NT2/D1 (cell line): ENCODE measurements around the gene MPP2.
A peak's percentile ranks its signal among the peaks of the same experiment; 100 is the strongest.

Experiments
- DNase-seq: peaks from one replicate; pipeline ENCODE4 v3.0.0-alpha.2; 2011; ENCODE audit warnings: low read depth, low spot score
- H3K27me3 ChIP-seq: 2 replicates; pipeline ENCODE4 v1.6.0; 2011; ENCODE audit warnings: mild to moderate bottlenecking; ENCODE audit not compliant: insufficient read length, insufficient read depth
- H3K36me3 ChIP-seq: 2 replicates; pipeline ENCODE4 v1.6.1; 2011; ENCODE audit warnings: mild to moderate bottlenecking, low read length, mixed read lengths; ENCODE audit not compliant: insufficient read depth, insufficient read length
- H3K4me1 ChIP-seq: 2 replicates; pipeline ENCODE4 v1.5.1; 2011; ENCODE audit not compliant: insufficient read depth, insufficient read length
- H3K4me3 ChIP-seq: 2 replicates; pipeline ENCODE4 v1.5.1; 2011; ENCODE audit warnings: low read depth; ENCODE audit not compliant: insufficient read length
- H3K9ac ChIP-seq: 2 replicates; pipeline ENCODE4 v1.6.0; 2011; ENCODE audit warnings: low read depth; ENCODE audit not compliant: insufficient read length
- H3K9me3 ChIP-seq: 2 replicates; pipeline ENCODE4 v1.5.1; 2011; ENCODE audit warnings: mild to moderate bottlenecking, low read length; ENCODE audit not compliant: insufficient read depth
- SUZ12 ChIP-seq: IDR thresholded peaks from 2 replicates; pipeline ENCODE4 v1.6.1; 2011; ENCODE audit not compliant: insufficient read length, insufficient read depth; ENCODE audit errors: extremely low read depth
- YY1 ChIP-seq: IDR thresholded peaks from 2 replicates; pipeline ENCODE4 v1.6.1; 2011; ENCODE audit not compliant: insufficient read length, insufficient read depth
- ZNF274 ChIP-seq: IDR thresholded peaks from 2 replicates; pipeline ENCODE4 v1.6.1; 2011; ENCODE audit warnings: mild to moderate bottlenecking, low read depth, low read length

MPP2 gene

DNA sequence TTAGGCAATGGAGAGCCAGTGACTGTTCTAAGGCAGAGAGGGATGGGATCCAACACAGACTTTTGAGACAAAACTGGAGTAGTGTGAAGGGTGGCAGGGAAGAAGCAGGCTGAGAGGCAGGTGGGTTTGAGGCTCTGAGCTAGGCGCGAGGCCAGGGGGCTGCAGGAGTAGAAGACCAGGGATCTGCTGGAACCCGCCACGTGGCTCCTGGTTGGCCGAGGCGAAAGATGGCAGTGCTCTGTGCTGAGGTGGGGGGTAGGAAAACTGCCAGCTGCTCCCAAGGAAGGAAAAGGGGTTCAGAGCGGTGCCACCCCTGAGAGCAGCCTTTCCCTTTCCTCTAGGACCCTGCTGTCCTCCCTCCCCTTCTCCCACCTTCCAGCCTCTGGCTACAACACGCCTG, 54.8 kb downstream of the MPP2 start:
- no peak for DNase-seq
- Histone ChIP-seq H3K36me3 (no peaks in the 10 kb centered on the region), H3K9me3 (no peaks in the 10 kb centered on the region), H3K4me3 (no peak overlapping the region), H3K9ac (no peak overlapping the region), H3K4me1 (peaks cover 2% of the 10 kb centered on the region), H3K27me3 (peaks cover 3% of the 10 kb centered on the region)
- TF ChIP-seq YY1 (no peak), SUZ12 (no peak)

DNA sequence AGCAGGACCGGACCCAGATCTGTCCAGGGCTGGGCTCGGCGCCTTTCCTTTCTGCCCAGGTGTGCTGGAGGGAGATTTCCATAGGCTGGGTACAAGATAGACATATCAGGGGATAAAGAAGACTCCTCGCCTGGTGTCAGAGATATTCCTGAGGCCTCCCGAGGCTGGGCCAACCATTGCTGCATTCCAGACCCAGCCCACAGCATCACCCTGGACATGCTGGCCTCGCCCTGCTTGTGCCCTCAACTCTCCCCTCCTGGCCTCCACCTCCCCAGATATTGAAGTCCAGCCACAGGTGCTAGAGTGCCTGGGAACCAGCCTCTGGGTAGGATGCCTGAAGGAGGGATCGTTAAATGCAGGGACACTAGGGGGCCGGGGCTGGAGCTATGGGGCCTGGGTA, 58.2 kb downstream of the MPP2 start:
- no peaks in the 10 kb centered on the region for H3K36me3 ChIP-seq
- no peak for DNase-seq
- H3K4me3 ChIP-seq, result no peak overlapping the region
- TF ChIP-seq SUZ12 (no peak), ZNF274 (no peak), YY1 (no peak)
- H3K27me3 ChIP-seq, result no peaks in the 10 kb centered on the region
- H3K9me3 ChIP-seq, result no peaks in the 10 kb centered on the region
- H3K9ac ChIP-seq, result no peak overlapping the region
- peaks cover 4% of the 10 kb centered on the region for H3K4me1 ChIP-seq

DNA sequence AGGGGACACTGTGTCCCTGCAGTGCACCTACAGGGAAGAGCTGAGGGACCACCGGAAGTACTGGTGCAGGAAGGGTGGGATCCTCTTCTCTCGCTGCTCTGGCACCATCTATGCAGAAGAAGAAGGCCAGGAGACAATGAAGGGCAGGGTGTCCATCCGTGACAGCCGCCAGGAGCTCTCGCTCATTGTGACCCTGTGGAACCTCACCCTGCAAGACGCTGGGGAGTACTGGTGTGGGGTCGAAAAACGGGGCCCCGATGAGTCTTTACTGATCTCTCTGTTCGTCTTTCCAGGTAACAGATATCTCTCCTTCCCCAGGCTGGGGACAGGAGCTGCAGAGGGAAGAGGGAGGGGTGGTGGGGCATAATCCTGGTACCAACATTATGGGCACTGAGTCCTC, 58.7 kb downstream of the MPP2 start:
- TF ChIP-seq ZNF274 (no peak), SUZ12 (no peak), YY1 (no peak)
- Histone ChIP-seq H3K27me3 (no peaks in the 10 kb centered on the region), H3K4me3 (no peak overlapping the region), H3K9me3 (no peaks in the 10 kb centered on the region), H3K9ac (no peak overlapping the region), H3K4me1 (peaks cover 4% of the 10 kb centered on the region), H3K36me3 (no peaks in the 10 kb centered on the region)
- no peak for DNase-seq

DNA sequence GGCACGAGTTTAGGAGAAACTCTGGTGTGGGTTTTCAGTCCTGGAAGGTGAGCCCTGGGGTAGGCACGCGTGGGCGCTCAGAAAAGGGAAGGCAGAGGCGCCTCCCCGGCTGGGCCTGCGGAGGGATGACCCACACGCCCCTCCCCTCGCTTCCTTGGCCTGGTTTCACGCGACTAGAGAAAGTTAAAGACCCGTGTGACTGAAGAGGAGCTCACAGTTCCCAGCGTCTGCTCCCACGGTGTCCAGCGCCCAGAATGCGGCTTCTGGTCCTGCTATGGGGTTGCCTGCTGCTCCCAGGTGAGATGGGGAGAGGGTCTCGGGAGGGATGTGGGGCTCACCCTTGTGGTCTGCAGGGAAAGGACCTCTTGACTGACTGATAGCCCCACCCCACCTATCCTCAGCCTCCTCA, 60.4 kb downstream of the MPP2 start, which contains the start of gene CD300LG:
Gene CD300LG (plus strand): TSS at position 214 of the 409 bp plus-strand sequence. CDS start 41 bp downstream, at position 255.
- Histone ChIP-seq H3K9ac (peak within 1 kb of the TSS; percentile 12), H3K9me3 (no peaks in the 10 kb centered on the region), H3K4me1 (peaks cover 4% of the 10 kb centered on the region), H3K27me3 (no peaks in the 10 kb centered on the region), H3K4me3 (no peak within 1 kb of the TSS), H3K36me3 (no peaks in the 10 kb centered on the region)
- TF ChIP-seq SUZ12, result no peak
- no peak for TF ChIP-seq YY1
- TF ChIP-seq ZNF274, result no peak
- DNase-seq, result no peak

DNA sequence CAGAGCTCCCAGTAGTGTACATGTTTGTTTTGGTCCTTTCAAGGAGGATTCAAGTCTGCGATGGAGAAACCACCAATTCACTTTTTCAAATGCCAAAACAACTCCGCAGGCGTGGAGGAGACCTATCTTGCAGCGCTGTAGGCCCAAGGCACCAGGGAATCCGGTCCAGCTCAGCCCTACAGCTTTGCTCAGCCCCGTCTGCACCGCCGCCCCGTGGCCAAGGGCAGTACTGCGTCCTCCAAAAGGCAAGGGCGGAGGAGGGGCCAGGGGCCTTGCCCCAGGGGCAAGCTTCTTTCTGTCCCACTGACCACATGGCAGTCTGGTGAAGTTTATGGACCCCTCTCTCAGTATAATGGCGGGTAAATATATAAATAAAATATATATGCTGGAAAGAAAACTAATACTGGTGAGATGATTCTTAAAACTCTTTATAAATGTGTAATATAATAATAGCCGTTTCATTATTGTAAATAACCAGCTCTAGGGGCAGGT, 61.1 kb downstream of the MPP2 start:
- DNase-seq, result peak; percentile 63
- Histone ChIP-seq H3K27me3 (no peaks in the 10 kb centered on the region), H3K9me3 (no peaks in the 10 kb centered on the region), H3K36me3 (no peaks in the 10 kb centered on the region), H3K4me3 (no peak overlapping the region), H3K9ac (no peak overlapping the region), H3K4me1 (peaks cover 4% of the 10 kb centered on the region)
- TF ChIP-seq YY1 (no peak), ZNF274 (no peak), SUZ12 (no peak)

DNA sequence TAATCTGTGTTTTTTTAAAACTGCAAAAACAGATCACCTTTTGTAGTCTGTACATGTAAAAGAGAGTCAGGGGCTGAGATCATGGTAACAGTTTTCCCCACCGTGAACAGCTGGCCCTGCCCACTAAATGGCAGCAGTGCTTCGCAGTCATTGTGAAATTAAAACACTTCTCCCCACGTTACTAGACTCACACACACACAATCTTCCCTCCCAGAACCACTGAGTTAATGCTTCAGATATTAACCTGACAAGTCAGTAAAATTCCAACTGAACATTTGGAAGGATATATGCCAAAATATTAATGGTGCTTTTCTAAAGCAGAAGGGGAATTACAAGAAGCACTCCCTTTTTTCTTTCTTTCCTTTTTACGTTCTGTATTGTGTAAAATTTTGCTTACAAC, 61.6 kb downstream of the MPP2 start:
- Histone ChIP-seq H3K4me3 (no peak overlapping the region), H3K4me1 (peaks cover 4% of the 10 kb centered on the region), H3K36me3 (no peaks in the 10 kb centered on the region), H3K9me3 (no peaks in the 10 kb centered on the region), H3K27me3 (no peaks in the 10 kb centered on the region), H3K9ac (no peak overlapping the region)
- DNase-seq, result no peak
- TF ChIP-seq SUZ12, result no peak
- TF ChIP-seq YY1, result no peak
- TF ChIP-seq ZNF274, result no peak

DNA sequence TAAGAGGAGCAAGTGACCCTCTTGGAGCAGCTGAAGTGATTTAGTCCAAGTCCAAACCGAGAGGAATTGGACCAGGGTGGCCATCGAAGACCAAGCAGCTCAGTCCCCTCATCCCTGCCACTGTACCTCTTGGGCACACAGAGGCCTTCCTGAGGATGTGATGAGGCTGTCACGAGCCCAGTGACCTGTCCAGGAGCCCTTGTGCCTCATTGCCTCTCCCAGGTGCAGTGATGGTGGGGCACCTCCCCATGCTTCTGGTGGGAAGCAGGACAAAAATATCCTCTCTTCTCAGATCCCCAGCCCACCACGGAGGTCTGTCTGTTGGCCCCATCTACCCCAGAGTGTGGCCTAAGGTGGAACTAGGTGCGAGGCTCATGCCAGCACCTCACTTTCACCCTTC, 63.1 kb downstream of the MPP2 start:
- Histone ChIP-seq H3K36me3 (no peaks in the 10 kb centered on the region), H3K4me1 (peaks cover 8% of the 10 kb centered on the region), H3K9me3 (no peaks in the 10 kb centered on the region), H3K4me3 (no peak overlapping the region), H3K9ac (no peak overlapping the region), H3K27me3 (no peaks in the 10 kb centered on the region)
- DNase-seq, result no peak
- TF ChIP-seq SUZ12 (no peak), ZNF274 (no peak), YY1 (no peak)
